ENCODE results near the gene IQCE. TPM values are rescaled to one million over a fixed set of nuclear protein-coding genes. Genes with fewer than 3 reads are reported as not detected.

IQCE gene
- total RNA-seq, 6 experiments from 2014 or later: 3.7 to 7.0 (median 4.0) TPM

DNA sequence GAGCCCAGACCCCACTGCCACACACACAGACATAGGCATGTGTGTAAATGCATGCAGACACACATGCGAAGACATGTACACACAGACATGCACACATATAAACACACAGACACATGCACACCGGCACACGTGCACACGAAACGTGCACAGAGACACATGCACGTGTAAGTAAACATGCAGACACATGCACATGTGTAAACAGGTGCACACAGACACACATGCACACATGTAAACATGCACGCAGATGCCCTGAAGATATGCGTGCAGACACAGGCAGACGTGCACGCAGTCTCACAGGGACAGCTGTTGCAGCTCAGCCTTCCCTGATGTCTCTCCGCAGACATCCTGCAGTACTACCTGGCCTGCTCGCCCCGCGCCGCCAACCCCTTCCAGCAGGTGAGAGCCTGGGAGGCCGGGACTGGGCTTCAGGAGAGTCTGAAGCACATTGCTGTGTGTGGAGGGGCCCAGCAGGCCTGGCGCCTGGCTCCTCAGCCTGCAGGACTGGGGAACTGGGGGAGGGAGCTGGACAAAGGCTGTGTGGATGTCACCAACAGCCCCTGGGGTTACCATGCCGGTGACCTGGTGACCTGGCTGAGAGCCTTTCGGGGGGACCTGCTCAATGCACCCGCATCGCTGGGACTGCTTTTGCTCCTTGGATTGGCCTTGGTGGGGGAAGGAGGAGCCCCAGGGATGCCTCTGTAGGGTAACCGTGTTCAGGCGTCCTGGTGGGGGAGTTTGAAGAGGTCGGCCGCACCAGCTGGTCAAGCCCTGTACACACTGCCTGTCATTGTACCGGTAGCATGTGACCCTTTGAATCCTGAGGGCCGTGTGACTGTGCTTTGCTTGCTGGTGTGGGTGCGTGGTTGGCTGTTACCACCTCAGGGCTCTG, 93.3 kb downstream of the IQCE start:
- H3K27ac ChIP-seq: no peak overlapping the region
- intact Hi-C loops (cut with DNase I): no loop called here
- DNase-seq (no peak), ATAC-seq (no peak)
- 90% methylated on average over 6 of the region's 28 CpGs for WGBS (ENCODE audit: insufficient coverage, low coverage, low lambda C conversion rate, missing lambda C conversion rate)
- H3K27me3 ChIP-seq: no peaks in the 10 kb centered on the region
- TF ChIP-seq POLR2A (IDR thresholded peaks at IDR 0.05) (no peak), CTCF (IDR thresholded peaks at IDR 0.05) (no peak)
- H3K9me3 ChIP-seq: no peaks in the 10 kb centered on the region
- no peak overlapping the region for H3K4me3 ChIP-seq
- no peaks in the 10 kb centered on the region for H3K36me3 ChIP-seq
- no peaks in the 10 kb centered on the region for H3K4me1 ChIP-seq

DNA sequence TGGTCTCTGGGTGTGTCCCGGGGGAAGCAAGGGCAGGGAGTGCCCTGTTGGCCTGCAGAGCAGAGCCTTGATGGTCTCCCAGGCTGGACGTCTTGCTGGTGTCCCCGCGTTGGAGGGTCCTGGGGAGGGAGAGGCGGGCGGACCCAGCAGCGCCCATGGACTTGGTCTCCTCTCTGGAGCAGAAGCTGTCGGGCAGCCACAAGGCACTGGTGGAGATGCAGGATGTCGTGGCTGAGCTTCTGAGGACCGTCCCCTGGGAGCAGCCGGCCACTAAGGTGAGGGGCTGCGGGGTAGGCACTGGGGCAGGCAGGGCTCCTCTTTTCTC, 93.9 kb downstream of the IQCE start:
- H3K27ac ChIP-seq: no peak overlapping the region
- ATAC-seq (no peak), DNase-seq (no peak)
- 100% methylated on average over 2 of the region's 12 CpGs for WGBS (ENCODE audit: insufficient coverage, low coverage, low lambda C conversion rate, missing lambda C conversion rate)
- H3K9me3 ChIP-seq: no peaks in the 10 kb centered on the region
- no peak overlapping the region for H3K4me3 ChIP-seq
- no peaks in the 10 kb centered on the region for H3K4me1 ChIP-seq
- H3K36me3 ChIP-seq: no peaks in the 10 kb centered on the region
- no peaks in the 10 kb centered on the region for H3K27me3 ChIP-seq
- TF ChIP-seq POLR2A (IDR thresholded peaks at IDR 0.05) (no peak), CTCF (IDR thresholded peaks at IDR 0.05) (no peak)
- intact Hi-C loops (cut with DNase I): no loop called here

- Histone ChIP-seq H3K27ac (no peak overlapping the region), H3K9me3 (no peaks in the 10 kb centered on the region), H3K4me1 (no peaks in the 10 kb centered on the region), H3K36me3 (peaks cover 0 to 2% (median 0%) of the 10 kb centered on the region in 4 donors), H3K27me3 (no peaks in the 10 kb centered on the region), H3K4me3 (no peak overlapping the region)
- intact Hi-C loops (cut with DNase I): no loop called here
- ATAC-seq (no peak), DNase-seq (no peak)
- no peak for TF ChIP-seq POLR2A (IDR thresholded peaks at IDR 0.05)
- no peak for TF ChIP-seq CTCF (IDR thresholded peaks at IDR 0.05)
- 40% methylated on average over 3 of the region's 5 CpGs for WGBS (ENCODE audit: insufficient coverage, low coverage, low lambda C conversion rate, missing lambda C conversion rate)
These were observed 95.3 kb downstream of the IQCE start for GRCh38 chr7:2654059-2654458.

DNA sequence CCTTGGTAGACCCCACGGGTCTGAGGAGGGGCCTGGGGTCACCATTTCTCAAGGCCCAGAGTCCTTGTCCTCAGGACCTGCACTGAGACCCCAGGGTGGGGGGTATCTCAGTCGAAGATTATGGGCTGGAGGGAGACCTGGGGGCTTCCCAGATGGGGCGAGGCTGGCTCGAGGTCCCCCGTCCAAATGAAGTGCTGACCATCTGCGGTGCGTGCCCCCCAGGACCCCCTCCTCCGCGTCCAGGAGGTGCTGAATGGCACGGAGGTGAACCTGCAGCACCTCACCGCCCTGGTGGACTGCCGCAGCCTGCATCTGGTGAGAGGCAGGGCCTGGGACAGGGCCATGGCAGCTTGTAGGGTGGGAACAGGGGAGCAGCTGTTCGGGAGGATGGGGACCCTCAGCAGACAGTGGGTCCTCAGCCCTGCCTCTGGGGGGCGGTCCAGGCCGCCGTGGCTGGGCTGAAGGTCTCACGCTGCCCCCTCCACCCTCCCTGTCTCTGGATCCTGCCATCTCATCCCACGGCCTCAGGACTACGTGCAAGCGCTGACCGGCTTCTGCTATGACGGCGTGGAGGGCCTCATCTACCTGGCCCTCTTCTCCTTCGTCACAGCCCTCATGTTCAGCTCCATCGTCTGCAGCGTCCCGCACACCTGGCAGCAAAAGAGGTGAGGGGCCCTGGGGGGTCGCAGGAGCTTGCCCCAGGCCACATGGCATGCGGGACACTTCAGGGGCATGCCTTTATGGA, 97.3 kb downstream of the IQCE start:
- H3K27ac ChIP-seq: no peak overlapping the region
- ATAC-seq (no peak), DNase-seq (no peak)
- no peak for TF ChIP-seq POLR2A (IDR thresholded peaks at IDR 0.05)
- no peak for TF ChIP-seq CTCF (IDR thresholded peaks at IDR 0.05)
- no peaks in the 10 kb centered on the region for H3K9me3 ChIP-seq
- no peaks in the 10 kb centered on the region for H3K27me3 ChIP-seq
- H3K4me3 ChIP-seq: no peak overlapping the region
- peaks cover 0 to 2% (median 0%) of the 10 kb centered on the region in 4 donors for H3K36me3 ChIP-seq
- no peaks in the 10 kb centered on the region for H3K4me1 ChIP-seq
- intact Hi-C loops (cut with DNase I): no loop called here
- WGBS (ENCODE audit: insufficient coverage, low coverage, low lambda C conversion rate, missing lambda C conversion rate): 94% methylated on average over 14 of the region's 29 CpGs
